Measurements from ENCODE around the gene GLIS1. TPM values are rescaled to one million over a fixed set of nuclear protein-coding genes. Genes with fewer than 3 reads are reported as not detected.

Gene GLIS1
- total and polyA plus RNA-seq, 2 donors (not counting 3 experiments of a cell fraction or from before 2014, with no cell fraction given), result not detected

GRCh38 chr1:53535846-53536245, 203.1 kb downstream of the GLIS1 start:
- BruUV-seq (replicated peaks), result no TSS peak

DNA sequence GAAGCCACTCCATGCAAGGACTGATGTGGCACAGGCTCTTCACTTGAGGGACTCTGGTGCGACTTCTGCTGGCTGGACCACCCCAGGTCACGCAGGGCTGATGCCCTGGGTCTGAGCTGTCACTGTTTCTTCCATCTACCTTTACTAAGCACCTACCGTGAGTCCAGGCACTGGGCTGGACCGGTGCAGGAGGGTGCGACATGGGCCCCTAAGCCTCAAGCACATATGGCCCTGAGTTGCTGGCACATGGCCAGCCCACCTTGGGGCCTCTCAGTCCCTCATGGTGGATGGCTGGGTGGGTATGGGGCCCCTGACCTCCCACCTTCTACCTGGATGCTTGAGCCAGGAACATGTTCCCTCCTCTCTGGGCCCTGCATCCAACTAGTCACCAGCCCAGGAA, 203.7 kb downstream of the GLIS1 start:
- no peaks in the 10 kb centered on the region for H3K4me1 ChIP-seq (ENCODE audit: control insufficient read depth, extremely low read depth, insufficient read depth, low read length)
- no peak for DNase-seq (ENCODE audit: low read depth, low spot score)

More at GRCh38 chr1:53535846-53536245, 203.1 kb downstream of the GLIS1 start:
- DNase-seq (ENCODE audit: low read depth, low spot score) (no peak), FAIRE-seq (no peak)
- H2AFZ ChIP-seq (ENCODE audit: low read depth, low read length), result no peak overlapping the region
- ChIA-PET POLR2A (no interaction called here), CTCF (no interaction called here)
- dilution Hi-C loops (cut with MboI; ENCODE audit: extremely low pct_ligation_motif_present, low sequenced_read_pairs), result no loop called here
- no peaks in the 10 kb centered on the region for H3K27me3 ChIP-seq (ENCODE audit: control insufficient read depth in 2 of 2, insufficient read depth in 2 of 2, low read length in 2 of 2)
- no peaks in the 10 kb centered on the region for H3K36me3 ChIP-seq (ENCODE audit: control insufficient read depth in 2 of 2, extremely low read depth in 1 of 2, insufficient read depth in 2 of 2, low read length in 2 of 2)
- H3K9me1 ChIP-seq (replicated peaks; ENCODE audit: control insufficient read depth, extremely low read depth, insufficient read depth, low read length), result no peaks in the 10 kb centered on the region
- no peak overlapping the region for H3K4me3 ChIP-seq (replicated peaks in 1 of 3; ENCODE audit: insufficient read depth in 1 of 3, low read depth in 1 of 3, low read length in 3 of 3)
- H4K20me1 ChIP-seq (replicated peaks; ENCODE audit: control insufficient read depth, extremely low read depth, insufficient read depth, low read length), result no peaks in the 10 kb centered on the region
- H3K79me2 ChIP-seq (ENCODE audit: control insufficient read depth, insufficient read depth, low read length), result no peaks in the 10 kb centered on the region
- H3K4me2 ChIP-seq (ENCODE audit: insufficient read depth, low read length), result no peak overlapping the region
- no peaks in the 10 kb centered on the region for H3K9me3 ChIP-seq (replicated peaks; ENCODE audit: control insufficient read depth, insufficient read depth, low read length)
- H3K4me1 ChIP-seq (ENCODE audit: control insufficient read depth, extremely low read depth, insufficient read depth, low read length), result no peaks in the 10 kb centered on the region
- intact Hi-C loops (cut with micrococcal nuclease), result no loop called here
- no peak for TF ChIP-seq POLR2AphosphoS5 (IDR thresholded peaks at IDR 0.05; ENCODE audit: insufficient read depth, low read depth, low read length)
- no peak overlapping the region for H3K9ac ChIP-seq (replicated peaks; ENCODE audit: extremely low read depth, insufficient read depth, low read length)
- H3K27ac ChIP-seq (ENCODE audit: insufficient read depth, low read depth, low read length), result no peak overlapping the region

More for the DNA sequence above, 203.7 kb downstream of the GLIS1 start:
- ChIA-PET POLR2A (no interaction called here), CTCF (no interaction called here)
- Histone ChIP-seq H2AFZ (ENCODE audit: low read depth, low read length) (no peak overlapping the region), H3K27me3 (ENCODE audit: control insufficient read depth in 2 of 2, insufficient read depth in 2 of 2, low read length in 2 of 2) (no peaks in the 10 kb centered on the region), H3K4me2 (ENCODE audit: insufficient read depth, low read length) (no peak overlapping the region), H3K36me3 (ENCODE audit: control insufficient read depth in 2 of 2, extremely low read depth in 1 of 2, insufficient read depth in 2 of 2, low read length in 2 of 2) (no peaks in the 10 kb centered on the region), H4K20me1 (replicated peaks; ENCODE audit: control insufficient read depth, extremely low read depth, insufficient read depth, low read length) (no peaks in the 10 kb centered on the region), H3K9me1 (replicated peaks; ENCODE audit: control insufficient read depth, extremely low read depth, insufficient read depth, low read length) (no peaks in the 10 kb centered on the region), H3K79me2 (ENCODE audit: control insufficient read depth, insufficient read depth, low read length) (no peaks in the 10 kb centered on the region), H3K27ac (ENCODE audit: insufficient read depth, low read depth, low read length) (no peak overlapping the region), H3K9me3 (replicated peaks; ENCODE audit: control insufficient read depth, insufficient read depth, low read length) (no peaks in the 10 kb centered on the region), H3K9ac (replicated peaks; ENCODE audit: extremely low read depth, insufficient read depth, low read length) (no peak overlapping the region), H3K4me3 (replicated peaks in 1 of 3; ENCODE audit: insufficient read depth in 1 of 3, low read depth in 1 of 3, low read length in 3 of 3) (no peak overlapping the region)
- intact Hi-C loops (cut with micrococcal nuclease) (no loop called here), dilution Hi-C loops (cut with MboI; ENCODE audit: extremely low pct_ligation_motif_present, low sequenced_read_pairs) (no loop called here)
- TF ChIP-seq CTCF (IDR thresholded peaks at IDR 0.05; ENCODE audit: extremely low read depth in 1 of 2, insufficient read depth in 1 of 2, low read depth in 1 of 2, low read length in 2 of 2), result no peak
- TF ChIP-seq POLR2AphosphoS5 (IDR thresholded peaks at IDR 0.05; ENCODE audit: insufficient read depth, low read depth, low read length), result no peak
- no peak for TF ChIP-seq MYC (IDR thresholded peaks at IDR 0.05; ENCODE audit: low read depth, low read length)
- TF ChIP-seq, protein P1, sequence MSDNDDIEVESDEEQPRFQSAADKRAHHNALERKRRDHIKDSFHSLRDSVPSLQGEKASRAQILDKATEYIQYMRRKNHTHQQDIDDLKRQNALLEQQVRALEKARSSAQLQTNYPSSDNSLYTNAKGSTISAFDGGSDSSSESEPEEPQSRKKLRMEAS (IDR thresholded peaks at IDR 0.05; ENCODE audit: insufficient read depth, insufficient read length), result no peak
- no peak for TF ChIP-seq FOS (IDR thresholded peaks at IDR 0.05; ENCODE audit: borderline replicate concordance, insufficient read depth, low read length)
- no peak for TF ChIP-seq POLR2A (IDR thresholded peaks at IDR 0.05; ENCODE audit: low read depth, low read length)
- TF ChIP-seq JUN (IDR thresholded peaks at IDR 0.05; ENCODE audit: borderline replicate concordance, insufficient read depth, insufficient read length, low read depth), result no peak
- no peak for TF ChIP-seq EZH2 (IDR thresholded peaks at IDR 0.05; ENCODE audit: borderline replicate concordance, low read depth, low read length, severe bottlenecking)
- no peak for FAIRE-seq
- BruUV-seq (replicated peaks), result no TSS peak
